Heart left ventricle (tissue), 16 donors: ENCODE data around the gene FAXDC2. TPM values are rescaled to one million over a fixed set of nuclear protein-coding genes. Genes with fewer than 3 reads are reported as not detected.

ENCODE experiments used
- ATAC-seq, 4 donors: fragments of 200-7000 bp; cut with Tn5 transposase; one replicate each; pipeline ENCODE4 v1.9.1; 2020 to 2022; ENCODE audit warnings: moderate library complexity in 4 of 4, mild to moderate bottlenecking in 3 of 4, moderate number of reproducible peaks in 1 of 4
- DNase-seq, 5 donors: peaks; one replicate each; pipeline ENCODE4 v3.0.0-alpha.2; 2020
- H3K27ac ChIP-seq, 12 donors: fragments of 200-600 bp; sonication (generic) in 4 of 12; one replicate each; pipeline versions ENCODE4 v1.5.0 to v1.8.0; 2016 to 2022; ENCODE audit warnings: mild to moderate bottlenecking in 2 of 12
- H3K27me3 ChIP-seq, 9 donors: fragments of 200-600 bp; sonication (generic) in 2 of 9; one replicate each; pipeline versions ENCODE4 v1.5.1 to v1.8.0; 2016 to 2022; ENCODE audit warnings: mild to moderate bottlenecking in 3 of 9
- H3K36me3 ChIP-seq, 9 donors: fragments of 200-600 bp; sonication (generic) in 2 of 9; one replicate each; pipeline versions ENCODE4 v1.5.0 to v1.8.0; 2018 to 2022; ENCODE audit warnings: mild to moderate bottlenecking in 2 of 9
- H3K4me1 ChIP-seq, 12 donors: fragments of 200-600 bp; sonication (generic) in 4 of 12; one replicate each; pipeline versions ENCODE4 v1.5.0 to v1.8.0; 2016 to 2022; ENCODE audit warnings: mild to moderate bottlenecking in 3 of 12
- H3K4me3 ChIP-seq, 12 donors: fragments of 200-600 bp; sonication (generic) in 4 of 12; one replicate each; pipeline versions ENCODE4 v1.5.0 to v1.8.0; 2017 to 2022; ENCODE audit warnings: mild to moderate bottlenecking in 9 of 12, moderate library complexity in 4 of 12
- H3K9me3 ChIP-seq, 12 donors: fragments of 200-600 bp; sonication (generic) in 4 of 12; one replicate each; pipeline versions ENCODE4 v1.5.0 to v1.8.0; 2016 to 2022; ENCODE audit warnings: mild to moderate bottlenecking in 1 of 12
- POLR2A ChIP-seq, 2 donors: fragments of 450-650 bp; IDR thresholded peaks; one replicate each; pipeline ENCODE4 v1.6.1; 2017; ENCODE audit warnings: antibody characterized with exemption in 2 of 2, mild to moderate bottlenecking in 2 of 2, moderate library complexity in 2 of 2
- WGBS, 4 donors: extraction: QIAGEN DNeasy Blood & Tissue Kit in 2 of 4; methylation state at CpG; one replicate each; pipeline versions ENCODE4 v1.1.5 to v1.1.7; 2013 to 2018; 5-methylcytosine and 5-hydroxymethylcytosine counted together
- intact Hi-C, 10 donors: fragments of 100-400 bp; cut with DNase I; formaldehyde crosslinking; loops; one replicate each; pipeline versions ENCODE4 v1.11.1 to v1.14.2; 2022
- polyA plus RNA-seq, 2 donors: library from polyadenylated mRNA; stranded (reverse); fragments of 200-250 nt; gene quantifications; one replicate each; pipeline ENCODE4 v1.2.3, GENCODE V29; 2013
- total RNA-seq, 9 donors: library from RNA; depleted of rRNA in 2 of 9; stranded (reverse); fragments of >200 nt in 2 of 9; fragmentation: NEBNext Ultra II Directional in 3 of 9; extraction: Animal tissue kit (Norgen Biotek cat#: 25700) in 3 of 9; gene quantifications; one replicate each; pipeline versions ENCODE4 v1.1.0 to v1.2.4, GENCODE V29; 2016 to 2023
- TF ChIP-seq, protein P1 (sequence below), 12 donors: fragments of 200-600 bp; sonication (generic) in 4 of 12; IDR thresholded peaks; one replicate each; pipeline versions ENCODE4 v1.5.0 to v1.8.0; 2018 to 2022; ENCODE audit warnings: antibody characterized with exemption in 12 of 12, mild to moderate bottlenecking in 5 of 12
- donor health status: ischemic (EF 13 %, LVEDD 7.1; RV severe dilation, severe dysfunction).
- donor health status: healthy with polysubstance abuse.
- donor health status: DM: no; HTN: yes; CAD: no.
- donor health status: DM: no; HTN: no; CAD: no.
- donor health status: ischemic (EF 25% LVEDD 6.9; RV normal size, moderate dysfunction).
- donor health status: ischemic (EF 25% LVEDD 5.7; RV mildly dilated, moderate dysfunction).
- donor health status: healthy.
- donor health status: DM: yes; HTN: yes; CAD: no.
- donor health status: ischemic (EF 35%, LVEDD 5.7; RV mildly dilated, moderate dysfunction).
- donor health status: nonischemic (EF 11% LVEDD 7.7; RV severe dilation, severe dysfunction).
- donor health status: DM: yes; HTN: yes; CAD: no.
- donor health status: PGD.
- donor health status: ischemic (EF 29% LVEDD 5.4; RV normal size, mild dysfunction).
- donor health status: nonischemic (EF 23%, LVEDD 6.1; RV moderate dilation, normal function).

The FAXDC2 gene
- total and polyA plus RNA-seq, 11 donors, result 5.3 to 39.5 (median 21.9) TPM

DNA sequence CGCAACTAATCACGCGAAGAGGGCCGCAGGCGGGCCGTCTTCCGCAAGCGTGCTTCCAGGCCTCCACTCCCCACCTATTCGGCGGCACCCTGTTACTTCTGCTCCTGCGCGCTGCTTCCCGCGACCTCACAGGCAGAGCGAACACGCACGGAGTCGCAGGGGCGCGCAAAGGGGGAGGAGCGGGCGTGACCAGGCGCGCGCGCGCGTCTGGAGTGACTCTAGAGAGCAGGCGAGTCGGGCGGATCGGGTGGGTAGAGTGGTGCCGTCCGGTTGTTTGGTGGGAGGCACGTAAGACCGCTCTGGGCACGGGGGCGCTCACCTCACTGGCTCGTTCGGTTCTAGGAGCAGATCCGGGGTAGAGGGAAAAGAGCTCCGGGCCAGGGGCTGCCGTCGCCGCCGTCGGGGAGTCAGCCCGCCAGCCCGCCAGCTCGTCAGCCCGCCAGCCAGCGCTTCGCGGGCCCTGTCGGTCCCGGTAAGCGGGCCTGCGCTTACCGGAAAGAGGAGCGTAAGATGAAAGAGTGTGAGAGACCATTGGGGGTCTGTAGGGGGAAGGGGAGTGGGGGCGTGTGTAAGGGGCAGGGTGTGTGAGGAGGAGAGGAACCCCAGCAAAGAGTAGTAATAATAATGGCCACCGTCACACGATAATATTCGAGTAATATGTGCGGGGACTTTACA lies 8.0 kb upstream of the FAXDC2 start, which contains the start of gene CNOT8:
Gene CNOT8 (plus strand): TSS at position 331 of the 675 bp plus-strand sequence. CDS start 4,652 bp downstream, outside the sequence.
- H3K4me1 ChIP-seq, result peaks cover 3 to 48% (median 35%) of the 10 kb centered on the region in 12 donors

DNA sequence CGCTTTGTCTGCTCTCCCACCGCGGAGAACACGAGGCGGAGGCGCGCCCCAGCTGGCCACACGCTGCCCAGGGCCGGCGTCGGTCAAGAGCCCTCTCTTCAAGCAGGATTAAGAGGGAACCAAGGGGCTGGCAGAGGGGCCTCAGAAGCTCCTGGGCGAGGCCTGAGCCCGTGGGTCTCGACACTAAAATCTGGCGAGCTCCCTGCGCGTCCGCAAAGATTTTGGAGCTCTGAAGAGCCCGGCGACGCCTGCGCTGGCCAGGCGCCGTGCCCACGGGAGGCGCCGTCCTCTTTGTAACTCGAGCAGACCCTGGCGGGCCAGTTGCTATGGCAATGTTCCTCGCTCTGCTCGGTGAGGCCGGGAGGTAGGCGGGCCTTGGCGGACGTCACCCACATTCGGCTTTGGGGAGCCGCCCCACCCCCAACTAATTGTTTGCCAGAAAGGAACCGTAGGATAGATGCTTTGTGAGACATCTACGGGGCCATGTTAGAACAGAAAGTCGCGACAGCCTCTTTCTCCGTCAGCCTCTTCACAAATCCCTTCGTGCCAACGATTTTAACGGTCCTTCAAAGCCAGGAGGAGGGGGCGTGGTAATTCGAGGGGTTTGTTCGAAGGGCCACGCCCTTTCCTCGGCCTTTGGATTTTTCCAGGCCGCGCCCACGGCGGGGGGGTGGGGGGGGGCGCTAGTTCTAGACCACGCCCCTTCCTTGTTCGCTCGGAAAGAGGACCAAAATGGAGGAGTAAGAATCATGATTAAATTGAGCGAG lies 7.3 kb upstream of the FAXDC2 start:
- DNase-seq (peak; percentile 94 to 97 (median 96)), ATAC-seq (peak; percentile 68 to 84 (median 81))
- peaks cover 0 to 11% (median 0%) of the 10 kb centered on the region in 9 donors for H3K36me3 ChIP-seq
- 0 to 1% (median 0%) methylated on average over 48 to 59 of the region's 59 CpGs for WGBS, 4 donors
- peak overlapping the region; percentile 92 to 100 (median 98) for H3K27ac ChIP-seq
- intact Hi-C loops, result loop anchor here in 8 of 10 donors (1.0 to 5.0 kb wide), 5 partner anchors 23 to 102 kb away; partner anchors contain the start of genes LARP1 (in 7 of the 8) and GEMIN5 (in 2 of the 8)
- peak overlapping the region; percentile 61 to 97 (median 82) for H3K4me3 ChIP-seq
- no peaks in the 10 kb centered on the region for H3K27me3 ChIP-seq
- peak in 1 of 2 donors; percentile 72 for TF ChIP-seq POLR2A (IDR thresholded peaks at IDR 0.05)
- TF ChIP-seq, protein P1, sequence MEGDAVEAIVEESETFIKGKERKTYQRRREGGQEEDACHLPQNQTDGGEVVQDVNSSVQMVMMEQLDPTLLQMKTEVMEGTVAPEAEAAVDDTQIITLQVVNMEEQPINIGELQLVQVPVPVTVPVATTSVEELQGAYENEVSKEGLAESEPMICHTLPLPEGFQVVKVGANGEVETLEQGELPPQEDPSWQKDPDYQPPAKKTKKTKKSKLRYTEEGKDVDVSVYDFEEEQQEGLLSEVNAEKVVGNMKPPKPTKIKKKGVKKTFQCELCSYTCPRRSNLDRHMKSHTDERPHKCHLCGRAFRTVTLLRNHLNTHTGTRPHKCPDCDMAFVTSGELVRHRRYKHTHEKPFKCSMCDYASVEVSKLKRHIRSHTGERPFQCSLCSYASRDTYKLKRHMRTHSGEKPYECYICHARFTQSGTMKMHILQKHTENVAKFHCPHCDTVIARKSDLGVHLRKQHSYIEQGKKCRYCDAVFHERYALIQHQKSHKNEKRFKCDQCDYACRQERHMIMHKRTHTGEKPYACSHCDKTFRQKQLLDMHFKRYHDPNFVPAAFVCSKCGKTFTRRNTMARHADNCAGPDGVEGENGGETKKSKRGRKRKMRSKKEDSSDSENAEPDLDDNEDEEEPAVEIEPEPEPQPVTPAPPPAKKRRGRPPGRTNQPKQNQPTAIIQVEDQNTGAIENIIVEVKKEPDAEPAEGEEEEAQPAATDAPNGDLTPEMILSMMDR (IDR thresholded peaks at IDR 0.05), result peak in 3 of 12 donors; percentile 10 to 35 (median 20)
- no peaks in the 10 kb centered on the region for H3K9me3 ChIP-seq
- H3K4me1 ChIP-seq, result peaks cover 3 to 45% (median 35%) of the 10 kb centered on the region in 12 donors

More for the DNA sequence above, 8.0 kb upstream of the FAXDC2 start, which contains the start of gene CNOT8:
- peak; percentile 93 to 96 (median 95) for ATAC-seq
- 0 to 1% (median 0%) methylated on average over 64 to 65 of the region's 65 CpGs for WGBS, 4 donors
- TF ChIP-seq, protein P1 (IDR thresholded peaks at IDR 0.05), result no peak
- peak in 1 of 2 donors; percentile 94 for TF ChIP-seq POLR2A (IDR thresholded peaks at IDR 0.05)
- H3K9me3 ChIP-seq, result no peaks in the 10 kb centered on the region
- H3K36me3 ChIP-seq, result peaks cover 0 to 18% (median 4%) of the 10 kb centered on the region in 9 donors
- DNase-seq, result peak; percentile 99
- intact Hi-C loops, result loop anchor here in 8 of 10 donors (1.0 to 5.0 kb wide), 5 partner anchors 22 to 103 kb away; partner anchors contain the start of genes LARP1 (in 7 of the 8) and GEMIN5 (in 2 of the 8)
- H3K4me3 ChIP-seq, result peak within 1 kb of the TSS; percentile 61 to 97 (median 82)
- H3K27ac ChIP-seq, result peak within 1 kb of the TSS; percentile 92 to 100 (median 98)
- H3K27me3 ChIP-seq, result no peaks in the 10 kb centered on the region

DNA sequence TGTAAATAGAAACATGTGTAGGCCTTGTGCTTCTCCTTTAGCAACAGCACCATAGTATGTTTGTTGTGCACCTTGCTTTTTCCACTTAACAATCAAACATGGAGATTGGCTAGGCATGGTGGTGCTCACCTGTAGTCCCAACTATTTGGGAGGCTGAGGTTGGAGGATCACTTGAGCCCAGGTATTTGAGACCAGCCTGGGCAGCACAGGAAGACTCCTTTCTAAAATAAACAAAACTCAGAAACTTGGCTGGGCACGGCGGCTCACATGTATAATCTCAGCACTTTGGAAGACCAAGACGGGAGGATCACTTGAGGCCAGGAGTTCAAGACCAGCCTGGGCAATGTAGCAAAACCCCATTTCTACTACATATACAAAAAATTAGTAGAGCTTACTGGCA lies 948 bp upstream of the FAXDC2 start:
- Histone ChIP-seq H3K27me3 (no peaks in the 10 kb centered on the region), H3K4me3 (peak overlapping the region in 3 of 12 donors; percentile 54 to 79 (median 54)), H3K36me3 (no peaks in the 10 kb centered on the region), H3K27ac (peak overlapping the region; percentile 43 to 95 (median 81)), H3K9me3 (no peaks in the 10 kb centered on the region), H3K4me1 (peaks cover 0 to 37% (median 25%) of the 10 kb centered on the region in 12 donors)
- intact Hi-C loops, result no loop called here
- no peak for TF ChIP-seq POLR2A (IDR thresholded peaks at IDR 0.05)
- TF ChIP-seq, protein P1 (IDR thresholded peaks at IDR 0.05), result no peak
- ATAC-seq, result no peak
- WGBS, 4 donors, result 90 to 96% (median 94%) methylated on average over 3 of the region's 3 CpGs
- DNase-seq, result no peak
